GM18870 (cell line): ENCODE results near the gene MATK.

Experiments
- ATAC-seq: cut with Tn5 transposase; IDR thresholded peaks from one replicate; pipeline ENCODE4 v1.9.1; 2021; ENCODE audit warnings: moderate library complexity; ENCODE audit not compliant: unreplicated experiment

The MATK gene, protein sequence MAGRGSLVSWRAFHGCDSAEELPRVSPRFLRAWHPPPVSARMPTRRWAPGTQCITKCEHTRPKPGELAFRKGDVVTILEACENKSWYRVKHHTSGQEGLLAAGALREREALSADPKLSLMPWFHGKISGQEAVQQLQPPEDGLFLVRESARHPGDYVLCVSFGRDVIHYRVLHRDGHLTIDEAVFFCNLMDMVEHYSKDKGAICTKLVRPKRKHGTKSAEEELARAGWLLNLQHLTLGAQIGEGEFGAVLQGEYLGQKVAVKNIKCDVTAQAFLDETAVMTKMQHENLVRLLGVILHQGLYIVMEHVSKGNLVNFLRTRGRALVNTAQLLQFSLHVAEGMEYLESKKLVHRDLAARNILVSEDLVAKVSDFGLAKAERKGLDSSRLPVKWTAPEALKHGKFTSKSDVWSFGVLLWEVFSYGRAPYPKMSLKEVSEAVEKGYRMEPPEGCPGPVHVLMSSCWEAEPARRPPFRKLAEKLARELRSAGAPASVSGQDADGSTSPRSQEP

DNA sequence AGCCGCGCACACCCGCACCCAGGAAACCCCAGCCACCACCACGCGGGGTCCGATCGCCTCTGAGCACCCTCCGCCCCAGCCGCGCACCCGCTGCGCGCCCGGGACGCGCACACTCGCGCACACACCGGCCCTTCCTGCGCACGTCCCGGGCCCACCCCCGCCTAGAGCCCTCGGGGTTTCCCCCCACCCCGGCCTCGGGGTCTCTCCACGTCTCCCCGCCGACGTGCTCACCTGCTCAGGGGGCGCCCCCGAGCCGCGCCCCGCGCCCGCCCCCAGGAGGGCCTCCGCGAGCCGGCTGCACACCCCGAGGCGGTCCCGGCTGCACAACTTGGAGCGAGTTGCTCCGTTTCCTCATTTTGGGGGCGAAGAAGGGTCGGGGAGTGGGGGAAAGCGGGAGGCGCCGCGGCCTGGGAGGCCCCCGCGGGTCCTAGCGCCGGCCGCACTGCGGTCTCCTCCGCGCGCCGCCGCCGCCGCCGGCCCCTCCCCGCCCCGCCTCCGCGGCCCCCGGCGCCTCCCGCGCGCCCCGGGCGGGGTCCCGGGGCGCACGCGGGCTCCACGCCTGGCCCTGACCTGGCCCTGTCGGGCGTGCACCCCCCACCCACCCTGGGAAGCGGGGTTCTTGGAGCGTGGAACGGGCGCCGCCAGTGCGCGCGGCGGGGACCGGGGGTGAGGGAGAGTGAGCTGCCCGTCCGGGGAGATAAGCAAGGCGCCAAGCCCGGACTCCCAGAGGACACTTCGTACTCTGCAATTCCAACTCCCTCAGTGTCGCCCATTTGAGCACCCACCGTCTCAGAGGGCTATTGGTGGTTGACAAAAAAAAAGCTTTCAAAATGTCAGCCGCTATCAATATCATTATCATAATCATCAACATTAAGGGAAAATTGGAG lies at the start of gene MATK:
Gene MATK, minus strand, starts transcription at position 444 of the 887 bp plus-strand sequence. CDS start 1,246 bp downstream, outside the sequence.
- no peak for ATAC-seq

- no peak for ATAC-seq
Observed at GRCh38 chr19:3835055-3835435, 48.9 kb upstream of the MATK start.

DNA sequence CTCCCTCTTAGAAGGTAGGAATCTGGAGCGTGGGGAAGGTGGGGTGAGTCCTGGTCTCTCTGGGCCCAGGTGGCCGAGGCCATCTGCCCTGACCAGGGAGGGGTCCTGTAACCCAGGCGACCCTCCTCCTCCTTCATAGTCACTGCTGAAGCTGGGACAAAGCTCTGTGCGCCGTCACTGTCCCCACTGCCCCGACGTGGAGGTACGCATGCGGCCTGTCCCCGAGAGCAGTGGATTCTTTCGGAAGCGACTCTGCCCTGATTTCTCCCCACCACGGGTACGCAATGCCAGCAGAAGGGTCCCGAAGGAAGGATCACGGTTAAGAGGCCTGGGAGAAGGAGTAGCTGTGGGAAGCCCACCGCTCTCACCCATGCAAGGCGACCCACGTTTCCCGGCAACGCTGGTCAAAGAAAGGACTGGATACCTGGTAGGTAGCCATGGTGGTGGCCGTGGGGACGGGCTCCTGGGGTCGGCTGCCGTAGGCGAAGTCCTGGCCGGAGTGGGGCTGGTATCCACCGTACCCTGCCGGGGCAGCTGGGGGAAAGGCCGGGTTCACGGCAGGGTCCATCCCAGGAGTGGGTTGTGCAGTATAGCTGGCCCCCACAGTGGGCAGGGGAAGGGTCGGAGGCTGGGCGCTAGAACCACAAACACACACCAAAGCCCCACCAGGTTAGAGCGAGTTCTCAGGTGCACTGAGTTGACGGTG lies 48.3 kb upstream of the MATK start:
- ATAC-seq = no peak

DNA sequence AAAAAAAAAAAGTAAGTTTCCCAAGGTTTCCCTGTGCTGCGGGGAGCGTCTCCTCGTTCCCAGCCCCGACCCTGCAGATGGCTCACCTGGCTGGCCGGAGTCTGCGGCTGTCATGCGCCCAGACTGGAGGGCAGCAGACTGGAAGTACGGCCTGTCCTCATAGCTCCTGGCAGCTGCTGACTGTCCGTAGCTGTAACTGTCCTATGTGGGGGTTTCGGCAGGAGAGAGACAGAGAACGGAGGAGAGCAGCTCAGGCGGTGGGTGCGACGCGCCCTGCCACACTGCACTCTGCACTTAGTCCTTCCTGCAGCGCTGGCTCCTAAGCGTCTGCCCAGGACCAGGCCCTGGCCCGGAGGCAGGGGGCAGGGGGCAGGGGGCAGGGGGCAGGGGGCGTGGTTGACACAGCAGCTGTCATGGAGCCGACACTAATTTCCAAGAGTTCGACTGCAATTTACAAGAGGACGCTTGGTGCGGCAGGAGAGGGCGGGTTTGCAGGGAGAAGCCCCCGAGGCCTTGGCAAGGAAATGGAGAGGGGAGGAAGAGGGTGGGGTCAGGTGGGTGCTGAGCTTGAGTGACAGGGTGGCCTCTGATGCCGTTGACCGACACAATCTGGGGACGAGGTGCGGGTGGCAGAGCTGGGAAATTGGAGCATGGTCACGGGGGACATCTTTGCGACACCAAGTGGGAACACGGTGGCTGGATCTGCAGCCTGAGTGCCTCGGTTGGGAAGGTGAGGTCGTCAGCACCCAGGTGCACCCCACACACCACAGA lies 47.6 kb upstream of the MATK start:
- no peak for ATAC-seq

- ATAC-seq = no peak
Observed at GRCh38 chr19:3832001-3832400, 45.8 kb upstream of the MATK start.

DNA sequence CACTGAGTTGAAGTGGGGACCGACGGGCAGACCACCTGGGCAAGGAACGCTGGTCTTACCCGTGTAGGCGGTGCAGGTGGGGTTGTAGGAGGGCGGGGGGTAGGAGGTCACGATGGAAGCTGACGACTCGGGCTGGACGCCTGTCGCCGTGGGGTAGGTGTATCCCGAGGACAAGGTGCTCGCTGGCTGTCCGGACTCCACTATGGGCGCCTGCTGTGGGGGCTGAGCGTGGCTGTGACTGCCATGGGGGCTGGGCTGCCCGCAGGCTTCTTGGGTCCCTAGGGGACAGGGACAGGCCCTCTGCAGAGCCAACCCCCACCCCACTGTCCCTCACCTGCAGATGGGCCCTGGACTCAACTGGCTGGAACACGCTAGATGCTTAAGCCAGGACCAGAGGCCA lies 45.4 kb upstream of the MATK start:
- ATAC-seq = no peak

DNA sequence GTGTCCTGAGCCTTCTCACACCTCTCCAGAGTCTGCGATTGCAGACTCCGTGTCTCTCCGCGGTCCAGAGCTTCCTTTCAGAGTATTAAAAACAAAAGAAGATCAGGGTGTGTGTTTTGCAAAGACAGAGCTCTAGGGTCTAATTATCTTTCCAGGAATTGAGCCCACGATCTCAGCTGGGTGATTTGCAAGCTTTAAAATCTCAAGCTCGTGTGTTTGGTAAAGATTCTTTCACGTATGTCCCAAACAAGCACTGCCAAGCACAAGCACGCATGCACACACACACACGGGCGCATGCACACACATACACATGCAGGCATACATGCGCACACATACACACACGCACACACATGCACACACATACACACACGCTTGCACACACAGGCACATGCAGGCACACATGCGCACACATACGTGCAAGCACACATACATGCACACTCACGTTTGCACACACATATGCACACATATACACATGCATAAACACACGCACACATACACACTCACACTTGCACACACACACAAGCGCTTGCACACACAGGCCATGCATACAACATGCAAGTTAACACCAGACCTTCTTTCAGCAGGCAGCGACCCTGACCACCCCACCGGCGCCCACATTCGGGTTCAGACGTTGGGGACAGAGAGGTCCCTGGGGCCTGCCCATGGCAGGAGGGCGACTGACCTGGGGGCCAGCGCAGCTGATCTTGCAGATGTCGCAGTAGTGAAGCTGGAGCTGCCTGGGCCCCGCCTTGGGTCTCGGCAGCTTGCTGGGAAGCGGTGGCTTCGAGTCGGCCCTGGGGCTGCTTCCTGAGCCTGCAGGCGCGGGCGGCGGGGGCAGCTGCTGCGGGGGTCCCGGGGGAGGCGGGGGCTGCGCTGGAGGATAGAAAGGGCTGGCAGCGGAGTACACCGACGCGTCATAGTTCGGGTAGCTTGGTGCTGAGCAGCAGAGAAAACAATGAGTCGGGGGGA lies 44.7 kb upstream of the MATK start:
- no peak for ATAC-seq

DNA sequence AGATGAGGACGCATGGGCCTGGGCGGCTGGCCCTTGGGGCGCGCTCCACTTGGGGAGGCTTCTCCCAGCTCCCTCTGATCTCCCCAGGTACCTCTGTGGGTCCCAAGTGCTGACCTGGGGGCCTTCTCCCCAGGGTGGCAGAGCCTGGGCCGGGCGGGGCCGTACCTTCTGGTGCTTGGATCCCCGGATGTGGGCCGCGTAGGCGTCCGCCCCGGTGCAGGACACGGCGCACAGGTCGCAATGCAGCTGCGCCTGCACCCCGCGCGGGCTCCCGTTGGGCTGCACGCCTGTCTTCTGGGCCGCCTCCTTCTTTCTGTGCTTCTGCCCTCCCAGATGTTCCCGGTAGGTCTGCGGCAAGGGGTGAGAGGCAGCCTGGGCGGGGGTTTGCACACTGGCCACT lies 41.1 kb upstream of the MATK start:
- ATAC-seq = no peak

DNA sequence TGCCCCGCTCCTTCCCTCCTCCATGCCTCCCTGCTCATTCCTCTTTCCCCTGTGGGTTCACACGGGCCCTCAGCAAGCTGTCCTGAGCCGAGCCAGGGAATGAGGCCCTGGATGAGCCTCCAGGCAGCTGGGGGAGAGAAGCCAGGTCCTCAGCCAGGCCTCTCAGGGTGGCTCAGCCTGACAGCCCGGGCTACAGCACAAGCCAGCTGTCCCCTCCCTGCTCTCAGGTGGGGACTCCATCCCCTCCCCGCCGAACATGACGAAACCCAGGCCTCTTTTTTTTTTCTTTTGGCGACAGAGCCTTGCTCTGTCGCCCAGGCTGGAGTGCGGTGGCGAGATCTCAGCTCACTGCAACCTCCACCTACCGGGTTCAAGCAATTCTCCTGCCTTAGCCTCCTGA lies 40.0 kb upstream of the MATK start:
- no peak for ATAC-seq

- ATAC-seq = no peak
Observed at GRCh38 chr19:3825286-3825956, 39.2 kb upstream of the MATK start.

DNA sequence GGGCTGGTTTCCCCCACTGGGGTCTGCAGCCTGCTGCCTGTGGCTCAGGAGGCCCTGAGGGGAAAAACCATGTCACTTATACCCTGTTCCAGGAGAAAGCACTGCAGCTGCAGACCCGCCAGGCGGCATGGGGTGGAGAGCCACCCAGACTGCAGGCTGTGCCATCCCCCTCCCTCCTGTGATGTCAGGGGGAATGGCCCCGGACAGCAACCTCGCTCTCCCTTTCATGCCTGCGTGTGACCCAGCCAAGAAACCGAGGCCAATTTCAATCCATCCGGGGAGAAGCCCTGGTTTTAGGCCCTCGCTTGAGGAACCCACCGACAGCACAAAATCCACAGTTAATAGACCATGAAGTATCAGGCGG lies 37.2 kb upstream of the MATK start:
- no peak for ATAC-seq

GRCh38 chr19:3822683-3823349 lies 36.6 kb upstream of the MATK start:
- no peak for ATAC-seq

GRCh38 chr19:3821857-3822364 lies 35.7 kb upstream of the MATK start:
- no peak for ATAC-seq

- no peak for ATAC-seq
Observed at GRCh38 chr19:3821156-3821555, 35.0 kb upstream of the MATK start.

GRCh38 chr19:3819989-3820388 lies 33.8 kb upstream of the MATK start:
- ATAC-seq = no peak

- no peak for ATAC-seq
Observed at GRCh38 chr19:3818918-3819317, 32.7 kb upstream of the MATK start.

GRCh38 chr19:3818466-3818865 lies 32.3 kb upstream of the MATK start:
- no peak for ATAC-seq

- no peak for ATAC-seq
Observed at GRCh38 chr19:3817761-3818160, 31.6 kb upstream of the MATK start.
